ENCODE data around the gene TECPR1.

The TECPR1 gene

GRCh38 chr7:98211676-98212531 is 40.1 kb downstream of the TECPR1 start:
- no peak for DNase-seq (ENCODE audit: low read depth in 2 of 2)

GRCh38 chr7:98211221-98211675 is 40.8 kb downstream of the TECPR1 start, which contains the start of gene BHLHA15:
TSS of gene BHLHA15 (plus strand) at chr7:98211439. CDS start at chr7:98212310, 871 bp downstream.
- peak in 1 of 2 donors; percentile 43 for DNase-seq (ENCODE audit: low read depth in 2 of 2)

GRCh38 chr7:98210513-98211220 is 41.4 kb downstream of the TECPR1 start:
- no peak for DNase-seq (ENCODE audit: low read depth in 2 of 2)

GRCh38 chr7:98209166-98209920 is 42.7 kb downstream of the TECPR1 start:
- DNase-seq (ENCODE audit: low read depth in 2 of 2), result no peak

- no peak for DNase-seq (ENCODE audit: low read depth in 2 of 2)
Measured at GRCh38 chr7:98206451-98207330, 45.3 kb downstream of the TECPR1 start.

GRCh38 chr7:98205162-98205845 is 46.7 kb downstream of the TECPR1 start:
- DNase-seq (ENCODE audit: low read depth in 2 of 2), result no peak

GRCh38 chr7:98204670-98205069 is 47.4 kb downstream of the TECPR1 start:
- DNase-seq (ENCODE audit: low read depth in 2 of 2), result no peak

GRCh38 chr7:98203964-98204605 is 47.9 kb downstream of the TECPR1 start:
- no peak for DNase-seq (ENCODE audit: low read depth in 2 of 2)

GRCh38 chr7:98203261-98203963 is 48.6 kb downstream of the TECPR1 start:
- no peak for DNase-seq (ENCODE audit: low read depth in 2 of 2)

- peak; percentile 31 to 52 for DNase-seq (ENCODE audit: low read depth in 2 of 2)
Measured at GRCh38 chr7:98202367-98203195, 49.5 kb downstream of the TECPR1 start.

- no peak for DNase-seq (ENCODE audit: low read depth in 2 of 2)
Measured at GRCh38 chr7:98200364-98200763, 51.7 kb downstream of the TECPR1 start.

- DNase-seq (ENCODE audit: low read depth in 2 of 2), result no peak
Measured at GRCh38 chr7:98199131-98199530, 52.9 kb downstream of the TECPR1 start.

- no peak for DNase-seq (ENCODE audit: low read depth in 2 of 2)
Measured at GRCh38 chr7:98196706-98197605, 55.1 kb downstream of the TECPR1 start.

- DNase-seq (ENCODE audit: low read depth in 2 of 2), result no peak
Measured at GRCh38 chr7:98194672-98195457, 57.2 kb downstream of the TECPR1 start.

- no peak for DNase-seq (ENCODE audit: low read depth in 2 of 2)
Measured at GRCh38 chr7:98194186-98194585, 57.8 kb downstream of the TECPR1 start.

- no peak for DNase-seq (ENCODE audit: low read depth in 2 of 2)
Measured at GRCh38 chr7:98193474-98194180, 58.4 kb downstream of the TECPR1 start.
